ENCODE results near the gene ISLR2.

The ISLR2 gene

GRCh38 chr15:74175271-74176191 is 45.1 kb downstream of the ISLR2 start:
- in situ Hi-C loops (cut with HindIII; ENCODE audit: low sequenced_read_pairs) = no loop called here

DNA sequence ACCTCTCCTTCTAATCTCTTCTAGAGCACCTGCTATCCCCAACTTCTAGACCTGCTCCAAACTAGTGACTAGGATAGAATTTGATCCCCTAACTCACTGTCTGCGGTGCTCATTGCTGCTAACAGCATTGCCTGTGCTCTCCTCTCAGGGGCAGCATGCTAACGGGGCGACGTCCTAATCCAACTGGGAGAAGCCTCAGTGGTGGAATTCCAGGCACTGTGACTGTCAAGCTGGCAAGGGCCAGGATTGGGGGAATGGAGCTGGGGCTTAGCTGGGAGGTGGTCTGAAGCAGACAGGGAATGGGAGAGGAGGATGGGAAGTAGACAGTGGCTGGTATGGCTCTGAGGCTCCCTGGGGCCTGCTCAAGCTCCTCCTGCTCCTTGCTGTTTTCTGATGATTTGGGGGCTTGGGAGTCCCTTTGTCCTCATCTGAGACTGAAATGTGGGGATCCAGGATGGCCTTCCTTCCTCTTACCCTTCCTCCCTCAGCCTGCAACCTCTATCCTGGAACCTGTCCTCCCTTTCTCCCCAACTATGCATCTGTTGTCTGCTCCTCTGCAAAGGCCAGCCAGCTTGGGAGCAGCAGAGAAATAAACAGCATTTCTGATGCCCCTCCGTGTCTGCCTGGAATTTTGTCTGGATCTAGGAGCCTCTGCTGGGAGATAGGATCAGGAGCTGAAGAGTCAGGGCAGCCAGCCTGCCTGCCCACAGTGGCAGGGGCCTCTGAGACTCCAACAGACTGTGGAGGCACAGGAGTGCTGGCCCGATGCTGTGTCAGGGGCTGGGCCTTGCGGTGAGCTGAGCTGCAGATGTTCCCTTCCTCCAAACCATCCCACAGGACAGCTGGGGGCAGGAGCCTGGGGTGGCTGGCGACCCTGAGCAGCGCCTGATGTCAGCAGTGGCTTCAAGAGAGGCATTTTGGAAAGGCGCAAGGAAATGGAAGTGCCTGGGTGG is 46.2 kb downstream of the ISLR2 start:
- in situ Hi-C loops (cut with HindIII; ENCODE audit: low sequenced_read_pairs) = no loop called here

DNA sequence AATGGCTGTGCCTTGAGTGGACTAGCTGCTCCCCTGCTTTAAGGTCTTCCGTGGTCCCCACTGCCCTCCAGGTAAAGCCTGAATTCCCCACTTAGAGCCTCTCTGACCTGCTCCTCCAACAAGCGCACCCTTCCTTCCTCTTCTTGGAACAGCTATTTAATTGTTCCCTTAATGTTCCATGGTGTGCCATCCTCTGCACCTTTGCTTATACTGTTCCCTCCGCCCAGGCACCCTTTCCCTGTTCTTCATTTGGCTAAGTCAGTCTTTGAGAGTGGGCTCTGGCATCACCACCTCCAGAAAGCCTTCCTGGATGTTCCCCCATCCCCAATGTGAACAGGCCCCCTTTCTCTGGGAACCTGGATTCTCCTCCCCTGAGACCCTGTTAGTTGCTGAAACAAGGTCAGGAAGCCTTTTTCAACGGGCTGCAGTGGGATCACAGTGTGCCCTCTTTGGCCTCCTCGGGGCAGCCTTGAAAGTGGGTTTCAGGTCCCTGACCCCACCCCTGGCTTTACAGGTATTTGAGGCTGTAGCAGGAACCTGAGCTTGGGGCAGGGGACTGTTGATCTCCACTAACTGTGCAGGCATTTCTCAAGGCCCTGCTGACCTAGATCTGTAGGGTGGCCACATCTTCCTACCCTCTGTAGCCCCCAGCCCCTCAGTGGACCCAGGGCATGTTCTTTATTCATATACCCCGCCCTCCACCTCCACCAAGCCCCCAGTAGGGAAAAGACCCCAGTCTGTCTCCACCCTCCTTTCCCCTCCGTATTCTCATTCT is 48.1 kb downstream of the ISLR2 start:
- in situ Hi-C loops (cut with HindIII; ENCODE audit: low sequenced_read_pairs) = no loop called here

- in situ Hi-C loops (cut with HindIII; ENCODE audit: low sequenced_read_pairs) = no loop called here
These were observed 48.9 kb downstream of the ISLR2 start for GRCh38 chr15:74179101-74179841.

GRCh38 chr15:74179983-74180880 is 49.8 kb downstream of the ISLR2 start:
- in situ Hi-C loops (cut with HindIII; ENCODE audit: low sequenced_read_pairs) = no loop called here

GRCh38 chr15:74180881-74181602 is 50.7 kb downstream of the ISLR2 start:
- in situ Hi-C loops (cut with HindIII; ENCODE audit: low sequenced_read_pairs) = no loop called here

DNA sequence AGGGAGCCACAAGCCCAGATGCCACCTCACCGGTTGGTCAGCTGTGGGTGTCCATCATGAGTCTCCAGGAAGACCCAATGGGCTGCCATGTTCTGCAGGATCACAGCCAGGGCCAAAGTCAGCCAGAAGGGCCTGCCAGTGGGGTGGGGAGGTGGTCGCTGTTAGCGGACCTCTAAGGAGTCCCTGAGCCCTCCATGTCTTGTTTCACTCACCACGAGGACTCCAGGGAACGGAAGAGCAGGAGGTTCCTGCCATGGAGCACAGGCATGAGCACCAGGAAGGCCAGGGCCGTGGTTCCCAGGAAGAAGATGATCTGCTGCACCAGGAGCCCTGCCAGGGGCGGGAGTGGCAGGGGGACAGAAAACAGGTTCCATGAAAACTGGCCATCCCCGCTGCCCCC is 51.7 kb downstream of the ISLR2 start:
- in situ Hi-C loops (cut with HindIII; ENCODE audit: low sequenced_read_pairs) = no loop called here

- in situ Hi-C loops (cut with HindIII; ENCODE audit: low sequenced_read_pairs) = no loop called here
These were observed 54.3 kb downstream of the ISLR2 start for GRCh38 chr15:74184582-74185091.

DNA sequence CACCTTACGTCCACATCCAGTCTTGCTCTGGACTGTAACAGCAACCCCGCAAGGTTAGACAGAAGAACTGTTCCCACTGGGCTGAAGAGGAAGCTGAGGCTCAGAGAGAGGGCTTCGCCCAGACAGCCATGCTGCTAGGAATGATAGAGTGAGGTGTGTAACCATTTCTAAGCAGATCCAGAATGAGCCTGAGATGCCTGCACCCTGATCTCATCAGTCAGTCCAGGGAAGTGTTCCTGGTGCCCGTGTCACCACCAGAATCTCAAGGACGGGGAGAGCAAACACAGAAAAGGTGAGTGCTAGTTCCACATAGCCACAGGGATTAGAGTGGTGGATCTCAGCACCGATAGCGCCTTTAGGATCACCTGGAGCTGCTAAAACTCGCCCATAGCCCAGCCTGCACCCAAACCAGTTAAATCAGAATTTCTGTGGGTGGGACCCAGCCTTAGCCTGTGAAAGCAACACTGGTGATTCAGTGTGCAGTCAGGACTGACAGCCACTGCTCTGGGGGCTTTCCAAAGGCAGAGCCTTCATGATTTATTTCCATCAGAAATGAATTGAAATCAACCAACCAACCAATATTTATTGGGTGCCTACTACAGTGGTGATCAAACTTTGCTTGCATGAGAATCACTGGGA is 55.4 kb downstream of the ISLR2 start:
- in situ Hi-C loops (cut with HindIII; ENCODE audit: low sequenced_read_pairs) = no loop called here
